Endothelial cell of umbilical vein (primary cell): ENCODE measurements around the gene MRPS21. TPM values are rescaled to one million over a fixed set of nuclear protein-coding genes. Genes with fewer than 3 reads are reported as not detected.

Experiments
- BruUV-seq: library from RNA; stranded (reverse); fragments of 400-500 nt; replicated peaks from 2 replicates; lab custom pipeline; 2021; lab: Mats Ljungman, UMichigan
- CTCF ChIA-PET: fragments of 300-600, 350-600 bp; sonication (Branson Sonifier 250); formaldehyde crosslinking; loops from one replicate; lab custom pipeline; 2021; ENCODE audit warnings: antibody characterized with exemption, inconsistent platforms; lab: Charles Lee
- POLR2A ChIA-PET: fragments of 300-600, 350-600 bp; sonication (Branson Sonifier 250); formaldehyde crosslinking; loops from one replicate; lab custom pipeline; 2021; ENCODE audit warnings: antibody characterized with exemption, inconsistent platforms; lab: Charles Lee
- DNase-seq: peaks from one replicate; pipeline ENCODE4 v3.0.0-alpha.2; 2011; ENCODE audit warnings: low read depth, low spot score
- FAIRE-seq: peaks from 2 replicates; lab custom pipeline; 2011; peaks lifted over from hg19 to GRCh38; lab: Jason Lieb, UNC
- H2AFZ ChIP-seq: 2 replicates; pipeline ENCODE4 v1.6.0; 2012; ENCODE audit warnings: low read depth, low read length, control low read depth, inconsistent platforms
- H3K27ac ChIP-seq: 2 replicates; pipeline ENCODE4 v1.5.1; 2011; ENCODE audit warnings: low read depth, mild to moderate bottlenecking, control low read depth, low read length, moderate library complexity; ENCODE audit not compliant: insufficient read depth
- H3K27me3 ChIP-seq, 2 experiments: 2 replicates each; pipeline versions ENCODE4 v1.6.0 to v1.6.1; 2011; ENCODE audit warnings: low read length in 2 of 2, mixed read lengths in 1 of 2; ENCODE audit not compliant: control insufficient read depth in 2 of 2, insufficient read depth in 2 of 2
- H3K36me3 ChIP-seq, 2 experiments: 2 replicates in 1 of 2; 3 replicates in 1 of 2; pipeline ENCODE4 v1.5.1; 2011; ENCODE audit warnings: low read length in 2 of 2, mild to moderate bottlenecking in 1 of 2, moderate library complexity in 1 of 2; ENCODE audit not compliant: control insufficient read depth in 2 of 2, insufficient read depth in 2 of 2; ENCODE audit errors: extremely low read depth in 1 of 2
- H3K4me1 ChIP-seq: 3 replicates; pipeline ENCODE4 v1.5.1; 2011; ENCODE audit warnings: mild to moderate bottlenecking, low read length; ENCODE audit not compliant: control insufficient read depth, insufficient read depth; ENCODE audit errors: extremely low read depth
- H3K4me2 ChIP-seq: 2 replicates; pipeline ENCODE4 v1.6.1; 2011; ENCODE audit warnings: low read length, control low read depth, mixed read lengths; ENCODE audit not compliant: insufficient read depth
- H3K4me3 ChIP-seq, 3 experiments: fragments of 200-600 bp in 1 of 3; sonication (generic), shearing (Covaris generic) in 1 of 3; replicated peaks in 1 of 3; 2 replicates each; pipeline ENCODE4 v1.5.1; 2011 to 2016; ENCODE audit warnings: control low read depth in 3 of 3, low read length in 3 of 3, mild to moderate bottlenecking in 2 of 3, inconsistent platforms in 1 of 3, low read depth in 1 of 3, moderate library complexity in 1 of 3; ENCODE audit not compliant: insufficient read depth in 1 of 3
- H3K79me2 ChIP-seq: 2 replicates; pipeline ENCODE4 v1.6.0; 2012; ENCODE audit warnings: low read length, inconsistent platforms; ENCODE audit not compliant: control insufficient read depth, insufficient read depth
- H3K9ac ChIP-seq: replicated peaks from 2 replicates; pipeline ENCODE3; 2011; ENCODE audit warnings: low read length, control low read depth; ENCODE audit not compliant: insufficient read depth; ENCODE audit errors: extremely low read depth
- H3K9me1 ChIP-seq: replicated peaks from 3 replicates; pipeline ENCODE4 v1.6.0; 2011; ENCODE audit warnings: mild to moderate bottlenecking, low read length; ENCODE audit not compliant: control insufficient read depth, insufficient read depth; ENCODE audit errors: extremely low read depth
- H3K9me3 ChIP-seq: replicated peaks from 2 replicates; pipeline ENCODE4 v1.5.1; 2012; ENCODE audit warnings: low read length, inconsistent platforms; ENCODE audit not compliant: control insufficient read depth, insufficient read depth
- H4K20me1 ChIP-seq: replicated peaks from 2 replicates; pipeline ENCODE3; 2011; ENCODE audit warnings: mild to moderate bottlenecking, low read length; ENCODE audit not compliant: control insufficient read depth, insufficient read depth; ENCODE audit errors: extremely low read depth
- EZH2 ChIP-seq: IDR thresholded peaks from 2 replicates; pipeline ENCODE4 v1.6.1; 2012; ENCODE audit warnings: borderline replicate concordance, low read depth, mild to moderate bottlenecking, moderate library complexity, low read length, inconsistent platforms; ENCODE audit not compliant: severe bottlenecking
- FOS ChIP-seq: IDR thresholded peaks from 2 replicates; pipeline ENCODE4 v1.6.1; 2011; ENCODE audit warnings: mild to moderate bottlenecking, low read length, moderate library complexity, borderline replicate concordance; ENCODE audit not compliant: insufficient read depth
- GATA2 ChIP-seq: IDR thresholded peaks from 2 replicates; pipeline ENCODE4 v1.7.0; 2011; ENCODE audit warnings: low read depth, mild to moderate bottlenecking, moderate library complexity, mixed read lengths, low read length; ENCODE audit not compliant: insufficient read length, insufficient read depth
- JUN ChIP-seq: IDR thresholded peaks from 2 replicates; pipeline ENCODE4 v1.6.1; 2011; ENCODE audit warnings: borderline replicate concordance, low read depth; ENCODE audit not compliant: insufficient read length, insufficient read depth
- MYC ChIP-seq: IDR thresholded peaks from one replicate; pipeline ENCODE4 v1.6.1; 2011; ENCODE audit warnings: mild to moderate bottlenecking, low read depth, low read length
- POLR2A ChIP-seq: IDR thresholded peaks from 2 replicates; pipeline ENCODE4 v1.6.1; 2012; ENCODE audit warnings: low read depth, mild to moderate bottlenecking, control low read depth, low read length
- POLR2AphosphoS5 ChIP-seq: IDR thresholded peaks from 2 replicates; pipeline ENCODE4 v1.6.1; 2012; ENCODE audit warnings: low read depth, mild to moderate bottlenecking, control low read depth, low read length, moderate library complexity; ENCODE audit not compliant: insufficient read depth
- dilution Hi-C: fragments of 300-500 bp; cut with MboI; formaldehyde crosslinking; loops from one replicate; pipeline ENCODE4 v1.15.0; 2019; ENCODE audit warnings: low sequenced_read_pairs; ENCODE audit not compliant: extremely low pct_ligation_motif_present
- intact Hi-C: fragments of 100-400 bp; cut with micrococcal nuclease; formaldehyde crosslinking; loops from one replicate; pipeline ENCODE4 v1.10.0; 2022
- polyA plus RNA-seq, 4 experiments: library from polyadenylated mRNA; depleted of rRNA in 3 of 4; stranded (reverse) in 3 of 4; unstranded in 1 of 4; fragments of >200 nt; gene quantifications; 2 replicates each; pipeline versions ENCODE4 v1.2.1 to v1.2.3, GENCODE V29; 2011 to 2012; ENCODE audit warnings: missing spikeins in 1 of 4
- total RNA-seq: library from RNA; stranded (reverse); gene quantifications from 2 replicates; pipeline ENCODE4 v1.2.3, GENCODE V29; 2021
- TF ChIP-seq, protein P1 (sequence below), 2 donors: IDR thresholded peaks; 1 replicate in 1 of 2; 2 replicates in 1 of 2; pipeline ENCODE4 v1.5.1; 2011; ENCODE audit warnings: low read length in 2 of 2, mild to moderate bottlenecking in 2 of 2, moderate library complexity in 2 of 2, control low read depth in 1 of 2, inconsistent platforms in 1 of 2, low read depth in 1 of 2; ENCODE audit not compliant: insufficient read depth in 1 of 2; ENCODE audit errors: extremely low read depth in 1 of 2
- TF ChIP-seq, protein P2 (sequence below): IDR thresholded peaks from 2 replicates; pipeline ENCODE4 v1.6.1; 2011; ENCODE audit not compliant: insufficient read depth, insufficient read length

The MRPS21 gene
- total and polyA plus RNA-seq, 2 donors (not counting 3 experiments of a cell fraction or from before 2014, with no cell fraction given), result 63.1 to 76.7 TPM

DNA sequence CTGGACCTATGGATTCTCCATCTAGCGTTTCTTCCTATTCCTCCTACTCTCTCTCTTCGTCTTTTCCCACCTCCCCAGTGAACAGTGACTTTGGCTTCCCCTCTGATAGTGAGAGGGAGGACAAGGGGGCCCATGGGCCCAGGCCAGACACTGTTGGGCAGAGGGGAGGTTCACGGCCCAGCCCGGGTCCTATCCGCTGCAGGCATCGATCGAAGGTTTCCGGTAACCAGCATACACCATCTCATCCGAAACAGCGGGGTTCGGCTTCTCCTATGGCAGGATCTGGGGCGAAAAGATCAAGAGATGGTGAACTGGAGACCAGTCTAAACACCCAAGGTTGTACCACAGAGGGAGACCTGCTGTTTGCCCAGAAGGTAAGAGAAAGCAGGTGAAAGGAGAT, 10.4 kb upstream of the MRPS21 start:
- Histone ChIP-seq H3K9me1 (no peaks in the 10 kb centered on the region), H3K4me1 (peaks cover 10% of the 10 kb centered on the region), H3K9me3 (no peaks in the 10 kb centered on the region), H3K4me2 (no peak overlapping the region), H3K36me3 (no peaks in the 10 kb centered on the region), H3K4me3 (no peak overlapping the region), H4K20me1 (no peaks in the 10 kb centered on the region), H3K27ac (no peak overlapping the region), H3K27me3 (peaks cover 0 to 8% of the 10 kb centered on the region in 2 experiments), H3K79me2 (no peaks in the 10 kb centered on the region), H2AFZ (no peak overlapping the region), H3K9ac (no peak overlapping the region)
- ChIA-PET POLR2A (no interaction called here), CTCF (interaction anchor here (16.3 kb wide), 1 partner anchor 26 kb away, joined by 466 read pairs; the partner anchor contains the start of gene CA14)
- TF ChIP-seq MYC (no peak), EZH2 (no peak), POLR2A (no peak), JUN (no peak), POLR2AphosphoS5 (no peak), GATA2 (no peak), FOS (no peak)
- TF ChIP-seq, protein P1, sequence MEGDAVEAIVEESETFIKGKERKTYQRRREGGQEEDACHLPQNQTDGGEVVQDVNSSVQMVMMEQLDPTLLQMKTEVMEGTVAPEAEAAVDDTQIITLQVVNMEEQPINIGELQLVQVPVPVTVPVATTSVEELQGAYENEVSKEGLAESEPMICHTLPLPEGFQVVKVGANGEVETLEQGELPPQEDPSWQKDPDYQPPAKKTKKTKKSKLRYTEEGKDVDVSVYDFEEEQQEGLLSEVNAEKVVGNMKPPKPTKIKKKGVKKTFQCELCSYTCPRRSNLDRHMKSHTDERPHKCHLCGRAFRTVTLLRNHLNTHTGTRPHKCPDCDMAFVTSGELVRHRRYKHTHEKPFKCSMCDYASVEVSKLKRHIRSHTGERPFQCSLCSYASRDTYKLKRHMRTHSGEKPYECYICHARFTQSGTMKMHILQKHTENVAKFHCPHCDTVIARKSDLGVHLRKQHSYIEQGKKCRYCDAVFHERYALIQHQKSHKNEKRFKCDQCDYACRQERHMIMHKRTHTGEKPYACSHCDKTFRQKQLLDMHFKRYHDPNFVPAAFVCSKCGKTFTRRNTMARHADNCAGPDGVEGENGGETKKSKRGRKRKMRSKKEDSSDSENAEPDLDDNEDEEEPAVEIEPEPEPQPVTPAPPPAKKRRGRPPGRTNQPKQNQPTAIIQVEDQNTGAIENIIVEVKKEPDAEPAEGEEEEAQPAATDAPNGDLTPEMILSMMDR (IDR thresholded peaks at IDR 0.05; ENCODE audit: extremely low read depth in 1 of 2, insufficient read depth in 1 of 2, low read depth in 1 of 2, low read length in 2 of 2), result no peak
- TF ChIP-seq, protein P2, sequence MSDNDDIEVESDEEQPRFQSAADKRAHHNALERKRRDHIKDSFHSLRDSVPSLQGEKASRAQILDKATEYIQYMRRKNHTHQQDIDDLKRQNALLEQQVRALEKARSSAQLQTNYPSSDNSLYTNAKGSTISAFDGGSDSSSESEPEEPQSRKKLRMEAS, result no peak
- no TSS peak for BruUV-seq
- FAIRE-seq (no peak), DNase-seq (no peak)
- intact Hi-C loops, result no loop called here
- dilution Hi-C loops, result no loop called here
